Measurements from ENCODE around the gene MAGED4.

MAGED4 gene

GRCh38 chrX:52166840-52167239, 17.8 kb upstream of the MAGED4 start:
- no peak for TF ChIP-seq POLR2AphosphoS5 (IDR thresholded peaks at IDR 0.05; ENCODE audit: low read depth, low read length)

- no peak for TF ChIP-seq TAF1 (IDR thresholded peaks at IDR 0.05; ENCODE audit: borderline replicate concordance, insufficient read depth, low read length)
- no peak for TF ChIP-seq SIN3A (IDR thresholded peaks at IDR 0.05; ENCODE audit: borderline replicate concordance, insufficient read depth, low read length)
- no peak for TF ChIP-seq FOXP2 (optimal IDR thresholded peaks at IDR 0.05; ENCODE audit: borderline replicate concordance, extremely low read depth, extremely low read length, insufficient read depth)
- TF ChIP-seq REST (IDR thresholded peaks at IDR 0.05; ENCODE audit: insufficient read depth in 1 of 2, low read depth in 2 of 2, low read length in 2 of 2), result no peak
Observed at GRCh38 chrX:52213276-52213675, 28.6 kb downstream of the MAGED4 start.

- TF ChIP-seq FOXP2 (optimal IDR thresholded peaks at IDR 0.05; ENCODE audit: borderline replicate concordance, extremely low read depth, extremely low read length, insufficient read depth), result no peak
- TF ChIP-seq TAF1 (IDR thresholded peaks at IDR 0.05; ENCODE audit: borderline replicate concordance, insufficient read depth, low read length), result no peak
- no peak for TF ChIP-seq SIN3A (IDR thresholded peaks at IDR 0.05; ENCODE audit: borderline replicate concordance, insufficient read depth, low read length)
- TF ChIP-seq REST (IDR thresholded peaks at IDR 0.05; ENCODE audit: insufficient read depth in 1 of 2, low read depth in 2 of 2, low read length in 2 of 2), result no peak
- TF ChIP-seq POLR2AphosphoS5 (IDR thresholded peaks at IDR 0.05; ENCODE audit: low read depth, low read length), result no peak
Observed at GRCh38 chrX:52216541-52216940, 31.9 kb downstream of the MAGED4 start.

- TF ChIP-seq FOXP2 (optimal IDR thresholded peaks at IDR 0.05; ENCODE audit: borderline replicate concordance, extremely low read depth, extremely low read length, insufficient read depth), result no peak
- no peak for TF ChIP-seq TAF1 (IDR thresholded peaks at IDR 0.05; ENCODE audit: borderline replicate concordance, insufficient read depth, low read length)
- TF ChIP-seq POLR2AphosphoS5 (IDR thresholded peaks at IDR 0.05; ENCODE audit: low read depth, low read length), result no peak
- TF ChIP-seq SIN3A (IDR thresholded peaks at IDR 0.05; ENCODE audit: borderline replicate concordance, insufficient read depth, low read length), result no peak
- no peak for TF ChIP-seq REST (IDR thresholded peaks at IDR 0.05; ENCODE audit: insufficient read depth in 1 of 2, low read depth in 2 of 2, low read length in 2 of 2)
Observed at GRCh38 chrX:52217494-52218160, 32.9 kb downstream of the MAGED4 start.

GRCh38 chrX:52220936-52221335, 36.2 kb downstream of the MAGED4 start:
- TF ChIP-seq TAF1 (IDR thresholded peaks at IDR 0.05; ENCODE audit: borderline replicate concordance, insufficient read depth, low read length) (no peak), SIN3A (IDR thresholded peaks at IDR 0.05; ENCODE audit: borderline replicate concordance, insufficient read depth, low read length) (no peak), FOXP2 (optimal IDR thresholded peaks at IDR 0.05; ENCODE audit: borderline replicate concordance, extremely low read depth, extremely low read length, insufficient read depth) (no peak), REST (IDR thresholded peaks at IDR 0.05; ENCODE audit: insufficient read depth in 1 of 2, low read depth in 2 of 2, low read length in 2 of 2) (no peak), POLR2AphosphoS5 (IDR thresholded peaks at IDR 0.05; ENCODE audit: low read depth, low read length) (no peak)
